Measurements from ENCODE around the gene ZGPAT. TPM values are rescaled to one million over a fixed set of nuclear protein-coding genes. Genes with fewer than 3 reads are reported as not detected.

Gene ZGPAT
- total and polyA plus RNA-seq, 9 donors, result 1.7 to 26.4 (median 18.9) TPM

DNA sequence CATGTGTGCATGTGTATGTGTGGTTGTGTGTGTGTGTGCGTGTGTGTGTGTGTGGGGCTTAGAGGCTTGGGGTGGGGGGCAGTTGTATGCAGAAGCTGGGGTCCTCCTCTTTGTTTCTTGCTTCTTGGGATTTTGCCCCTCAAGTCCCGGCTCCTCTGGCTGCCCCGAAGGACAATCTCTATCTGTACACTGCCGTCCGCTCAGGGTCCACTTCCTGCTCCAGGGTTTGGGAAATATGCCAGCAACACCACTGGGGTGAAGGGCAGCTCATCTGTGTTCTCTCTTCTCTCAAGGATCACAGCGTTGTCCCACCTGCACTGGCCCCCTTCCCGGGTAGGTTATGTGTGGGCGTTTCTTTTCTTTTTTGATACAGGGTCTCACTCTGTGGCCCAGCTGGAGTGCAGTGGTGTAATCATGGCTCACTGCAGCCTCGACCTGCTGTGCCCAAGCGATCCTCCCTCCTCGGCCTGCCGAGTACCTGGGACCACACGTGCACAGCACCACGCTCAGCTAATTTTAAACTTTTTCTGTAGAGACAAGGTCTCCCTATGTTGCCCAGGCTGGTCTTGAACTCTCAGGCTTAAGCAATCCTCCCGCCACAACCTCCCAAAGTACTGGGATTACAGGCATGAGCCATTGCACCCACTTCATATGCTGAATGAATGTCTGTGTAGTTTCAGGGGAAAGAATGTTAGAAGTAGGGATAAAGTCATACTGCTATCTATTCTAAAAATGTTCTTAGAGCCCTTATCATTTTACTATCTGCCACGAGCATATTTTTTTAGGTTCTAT is 57.4 kb downstream of the ZGPAT start:
- peaks cover 10% of the 10 kb centered on the region for H3K4me1 ChIP-seq (ENCODE audit: insufficient read depth)
- peak in 2 of 5 donors; percentile 38 to 48 for DNase-seq
- WGBS, 3 donors, result 38 to 58% (median 44%) methylated on average over 16 of the region's 16 CpGs
- H3K9me3 ChIP-seq, result no peaks in the 10 kb centered on the region
- H3K27ac ChIP-seq, result no peak overlapping the region
- intact Hi-C loops (cut with DNase I), result no loop called here
- H3K27me3 ChIP-seq, result no peaks in the 10 kb centered on the region
- no peak for TF ChIP-seq POLR2A (IDR thresholded peaks at IDR 0.05)
- TF ChIP-seq, protein P1, sequence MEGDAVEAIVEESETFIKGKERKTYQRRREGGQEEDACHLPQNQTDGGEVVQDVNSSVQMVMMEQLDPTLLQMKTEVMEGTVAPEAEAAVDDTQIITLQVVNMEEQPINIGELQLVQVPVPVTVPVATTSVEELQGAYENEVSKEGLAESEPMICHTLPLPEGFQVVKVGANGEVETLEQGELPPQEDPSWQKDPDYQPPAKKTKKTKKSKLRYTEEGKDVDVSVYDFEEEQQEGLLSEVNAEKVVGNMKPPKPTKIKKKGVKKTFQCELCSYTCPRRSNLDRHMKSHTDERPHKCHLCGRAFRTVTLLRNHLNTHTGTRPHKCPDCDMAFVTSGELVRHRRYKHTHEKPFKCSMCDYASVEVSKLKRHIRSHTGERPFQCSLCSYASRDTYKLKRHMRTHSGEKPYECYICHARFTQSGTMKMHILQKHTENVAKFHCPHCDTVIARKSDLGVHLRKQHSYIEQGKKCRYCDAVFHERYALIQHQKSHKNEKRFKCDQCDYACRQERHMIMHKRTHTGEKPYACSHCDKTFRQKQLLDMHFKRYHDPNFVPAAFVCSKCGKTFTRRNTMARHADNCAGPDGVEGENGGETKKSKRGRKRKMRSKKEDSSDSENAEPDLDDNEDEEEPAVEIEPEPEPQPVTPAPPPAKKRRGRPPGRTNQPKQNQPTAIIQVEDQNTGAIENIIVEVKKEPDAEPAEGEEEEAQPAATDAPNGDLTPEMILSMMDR (IDR thresholded peaks at IDR 0.05), result no peak
- TF ChIP-seq EP300 (IDR thresholded peaks at IDR 0.05), result no peak
- H3K4me3 ChIP-seq, result no peak overlapping the region
- no peaks in the 10 kb centered on the region for H3K36me3 ChIP-seq

DNA sequence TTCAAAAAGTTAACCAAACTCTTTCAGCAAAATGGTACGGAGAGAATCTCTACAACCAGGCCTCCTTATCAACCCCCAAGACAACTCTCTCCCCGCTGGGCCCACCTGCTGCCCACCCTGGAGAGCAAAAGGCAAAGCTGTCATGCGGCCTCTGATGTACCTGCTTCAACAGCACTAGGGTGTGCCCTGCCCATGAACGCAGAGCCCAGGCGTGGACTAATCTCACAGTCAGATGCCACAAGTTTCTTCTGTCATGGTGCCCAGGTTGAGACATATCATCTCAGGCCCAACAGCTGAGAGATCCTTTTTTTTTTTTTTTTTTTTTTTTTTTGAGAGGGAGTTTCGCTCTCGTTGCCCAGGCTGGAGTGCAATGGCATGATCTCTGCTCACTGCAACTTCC is 58.1 kb downstream of the ZGPAT start:
- H3K36me3 ChIP-seq, result no peaks in the 10 kb centered on the region
- no peaks in the 10 kb centered on the region for H3K9me3 ChIP-seq
- intact Hi-C loops (cut with DNase I), result no loop called here
- H3K4me1 ChIP-seq (ENCODE audit: insufficient read depth), result peaks cover 10% of the 10 kb centered on the region
- TF ChIP-seq, protein P1 (IDR thresholded peaks at IDR 0.05), result no peak
- TF ChIP-seq POLR2A (IDR thresholded peaks at IDR 0.05), result no peak
- TF ChIP-seq EP300 (IDR thresholded peaks at IDR 0.05), result no peak
- no peak for DNase-seq
- no peaks in the 10 kb centered on the region for H3K27me3 ChIP-seq
- H3K27ac ChIP-seq, result no peak overlapping the region
- no peak overlapping the region for H3K4me3 ChIP-seq
- 81 to 89% (median 83%) methylated on average over 7 of the region's 7 CpGs for WGBS, 3 donors

DNA sequence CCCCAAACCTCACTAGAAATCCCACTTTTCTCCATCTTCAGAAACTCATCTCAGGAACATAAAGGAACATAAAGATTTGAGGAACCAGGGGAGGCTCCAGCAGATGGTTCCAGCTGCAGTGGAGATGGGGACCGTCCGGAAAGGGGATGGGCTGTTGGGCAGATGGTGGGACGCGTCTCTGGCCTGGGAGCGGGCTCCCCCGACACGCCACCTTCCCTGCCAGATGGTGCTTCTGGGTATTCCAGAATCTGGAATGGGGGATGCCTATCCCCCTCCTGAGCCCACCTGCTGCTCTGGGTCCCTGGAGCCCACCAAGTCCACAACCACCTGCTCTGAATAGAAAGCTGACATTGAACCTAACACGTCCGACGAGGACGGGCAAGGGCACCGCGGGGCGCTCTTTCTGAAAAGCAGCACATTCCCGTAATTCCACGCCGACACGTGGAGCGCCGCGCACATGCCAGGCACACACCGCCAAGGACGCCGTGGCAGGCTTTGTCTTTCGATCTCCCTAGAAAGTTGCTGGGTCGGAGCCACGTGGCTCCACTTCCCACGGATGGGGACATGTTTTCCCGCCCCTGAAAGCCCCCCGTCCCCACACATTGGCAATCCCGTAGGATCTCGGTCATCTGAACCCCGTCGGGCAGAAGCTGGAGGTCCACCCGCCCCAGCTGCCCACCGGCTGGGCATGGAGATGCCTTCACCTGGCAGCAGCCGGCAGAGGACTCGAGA is 59.0 kb downstream of the ZGPAT start:
- peak in 1 of 5 donors; percentile 47 for DNase-seq
- intact Hi-C loops (cut with DNase I), result no loop called here
- Histone ChIP-seq H3K36me3 (no peaks in the 10 kb centered on the region), H3K27ac (no peak overlapping the region), H3K9me3 (no peaks in the 10 kb centered on the region), H3K27me3 (no peaks in the 10 kb centered on the region), H3K4me3 (no peak overlapping the region), H3K4me1 (ENCODE audit: insufficient read depth) (peaks cover 10% of the 10 kb centered on the region)
- 51 to 87% (median 57%) methylated on average over 38 of the region's 38 CpGs for WGBS, 3 donors
- TF ChIP-seq POLR2A (IDR thresholded peaks at IDR 0.05), result no peak
- TF ChIP-seq, protein P1 (IDR thresholded peaks at IDR 0.05), result no peak
- no peak for TF ChIP-seq EP300 (IDR thresholded peaks at IDR 0.05)

DNA sequence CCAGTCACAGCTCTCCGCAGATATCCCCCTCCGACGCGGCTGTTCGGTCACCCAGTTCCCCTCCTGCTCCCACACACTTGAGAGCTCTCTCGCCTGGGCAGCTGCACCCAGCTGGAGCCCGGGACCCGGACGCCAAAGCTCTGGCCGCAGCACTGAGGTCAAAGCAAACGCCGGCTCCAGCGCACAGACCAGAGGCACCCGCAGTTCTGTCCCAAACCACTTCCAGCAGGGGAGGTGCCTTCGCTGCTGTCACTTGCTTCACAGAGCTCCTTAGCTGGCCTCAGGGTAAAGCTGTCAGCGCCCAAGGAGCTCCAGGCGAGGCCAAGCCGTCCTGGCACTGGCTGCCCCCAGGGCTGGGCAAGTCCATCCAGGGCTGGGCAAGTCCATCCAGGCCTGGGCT is 59.6 kb downstream of the ZGPAT start:
- peak in 3 of 5 donors; percentile 55 to 81 (median 76) for DNase-seq
- no peak overlapping the region for H3K4me3 ChIP-seq
- no peak overlapping the region for H3K27ac ChIP-seq
- H3K9me3 ChIP-seq, result no peaks in the 10 kb centered on the region
- H3K27me3 ChIP-seq, result no peaks in the 10 kb centered on the region
- no peaks in the 10 kb centered on the region for H3K36me3 ChIP-seq
- TF ChIP-seq POLR2A (IDR thresholded peaks at IDR 0.05) (no peak), EP300 (IDR thresholded peaks at IDR 0.05) (no peak)
- TF ChIP-seq, protein P1 (IDR thresholded peaks at IDR 0.05), result no peak
- 20 to 58% (median 40%) methylated on average over 18 of the region's 18 CpGs for WGBS, 3 donors
- intact Hi-C loops (cut with DNase I), result no loop called here
- peaks cover 11% of the 10 kb centered on the region for H3K4me1 ChIP-seq (ENCODE audit: insufficient read depth)

All from ovary (tissue), 9 donors.